H1 (cell line): ENCODE results near the gene EVI2B. TPM values are rescaled to one million over a fixed set of nuclear protein-coding genes. Genes with fewer than 3 reads are reported as not detected.

ENCODE experiments used
- BCL11A ChIP-seq, 2 experiments: IDR thresholded peaks; one replicate each; pipeline ENCODE4 v1.6.1; 2011; ENCODE audit warnings: low read depth in 2 of 2, low read length in 2 of 2, mild to moderate bottlenecking in 2 of 2
- BRCA1 ChIP-seq: IDR thresholded peaks from 2 replicates; pipeline ENCODE4 v1.6.1; 2012; ENCODE audit warnings: low read depth, low read length, improper control_type of control experiment
- RBBP5 ChIP-seq: IDR thresholded peaks from 2 replicates; pipeline ENCODE4 v1.7.1; 2012; ENCODE audit warnings: low read depth, mild to moderate bottlenecking, inconsistent platforms, low read length, moderate library complexity, borderline replicate concordance
- SIRT6 ChIP-seq: IDR thresholded peaks from one replicate; pipeline ENCODE4 v1.7.1; 2012; ENCODE audit warnings: low read length, inconsistent platforms
- polyA plus RNA-seq, 7 experiments: library from polyadenylated mRNA; depleted of rRNA in 3 of 7; stranded (reverse) in 5 of 7; unstranded in 2 of 7; fragments of >200 nt in 5 of 7; fragments of 200-250 nt in 2 of 7; gene quantifications; 1 replicate in 5 of 7; 2 replicates in 1 of 7; 4 replicates in 1 of 7; pipeline versions ENCODE4 v1.2.1 to v1.2.3, GENCODE V29; 2011 to 2013; ENCODE audit warnings: missing spikeins in 2 of 7, mixed read lengths in 2 of 7
- total RNA-seq: library from RNA; stranded (reverse); fragmentation: NEBNext Ultra II Directional; extraction: Animal tissue kit (Norgen Biotek cat#: 25700); gene quantifications from 2 replicates; pipeline ENCODE4 v1.2.1, GENCODE V29; 2021
- TF ChIP-seq, protein P1 (sequence below), 3 experiments: IDR thresholded peaks; 1 replicate in 2 of 3; 2 replicates in 1 of 3; pipeline versions ENCODE4 v1.5.1 to v1.6.1; 2011; ENCODE audit warnings: low read length in 3 of 3, mild to moderate bottlenecking in 3 of 3, inconsistent platforms in 2 of 3, low read depth in 1 of 3, moderate library complexity in 1 of 3; ENCODE audit not compliant: insufficient read depth in 1 of 3; ENCODE audit errors: control extremely low read depth in 1 of 3
- TF ChIP-seq, protein P2 (sequence below): IDR thresholded peaks from 2 replicates; pipeline ENCODE4 v1.6.1; 2012; ENCODE audit warnings: inconsistent platforms

Gene EVI2B
- total and polyA plus RNA-seq, 2 of the 8 experiments (the other 6 are each of a cell fraction or from before 2014, with no cell fraction given): not detected

DNA sequence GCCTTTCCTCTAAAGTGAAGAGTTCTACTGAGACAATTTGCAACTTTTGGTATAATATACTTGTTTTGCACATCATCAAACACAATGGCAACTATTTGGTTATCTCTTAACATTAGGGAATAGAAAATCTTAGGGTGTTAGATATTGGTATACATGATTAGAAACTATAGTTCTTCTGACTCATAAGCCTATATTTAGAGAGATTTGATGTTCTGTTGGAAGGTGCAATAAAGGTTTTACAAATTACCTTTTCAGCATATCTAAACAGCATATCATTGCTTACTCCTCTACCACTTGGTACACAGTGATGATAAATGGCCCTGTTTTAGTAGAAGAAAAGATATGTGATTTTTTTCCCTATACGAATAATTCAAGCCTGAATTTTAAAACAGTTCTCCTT lies 6.2 kb downstream of the EVI2B start (continued):
- TF ChIP-seq RBBP5 (no peak), SIRT6 (no peak), BRCA1 (no peak), BCL11A (IDR thresholded peaks at IDR 0.05; ENCODE audit: low read depth in 2 of 2, low read length in 2 of 2) (no peak)
- TF ChIP-seq, protein P1, sequence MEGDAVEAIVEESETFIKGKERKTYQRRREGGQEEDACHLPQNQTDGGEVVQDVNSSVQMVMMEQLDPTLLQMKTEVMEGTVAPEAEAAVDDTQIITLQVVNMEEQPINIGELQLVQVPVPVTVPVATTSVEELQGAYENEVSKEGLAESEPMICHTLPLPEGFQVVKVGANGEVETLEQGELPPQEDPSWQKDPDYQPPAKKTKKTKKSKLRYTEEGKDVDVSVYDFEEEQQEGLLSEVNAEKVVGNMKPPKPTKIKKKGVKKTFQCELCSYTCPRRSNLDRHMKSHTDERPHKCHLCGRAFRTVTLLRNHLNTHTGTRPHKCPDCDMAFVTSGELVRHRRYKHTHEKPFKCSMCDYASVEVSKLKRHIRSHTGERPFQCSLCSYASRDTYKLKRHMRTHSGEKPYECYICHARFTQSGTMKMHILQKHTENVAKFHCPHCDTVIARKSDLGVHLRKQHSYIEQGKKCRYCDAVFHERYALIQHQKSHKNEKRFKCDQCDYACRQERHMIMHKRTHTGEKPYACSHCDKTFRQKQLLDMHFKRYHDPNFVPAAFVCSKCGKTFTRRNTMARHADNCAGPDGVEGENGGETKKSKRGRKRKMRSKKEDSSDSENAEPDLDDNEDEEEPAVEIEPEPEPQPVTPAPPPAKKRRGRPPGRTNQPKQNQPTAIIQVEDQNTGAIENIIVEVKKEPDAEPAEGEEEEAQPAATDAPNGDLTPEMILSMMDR (IDR thresholded peaks at IDR 0.05; ENCODE audit: control extremely low read depth in 1 of 3, insufficient read depth in 1 of 3, low read depth in 1 of 3, low read length in 3 of 3): no peak
- TF ChIP-seq, protein P2, sequence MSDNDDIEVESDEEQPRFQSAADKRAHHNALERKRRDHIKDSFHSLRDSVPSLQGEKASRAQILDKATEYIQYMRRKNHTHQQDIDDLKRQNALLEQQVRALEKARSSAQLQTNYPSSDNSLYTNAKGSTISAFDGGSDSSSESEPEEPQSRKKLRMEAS: no peak
